ENCODE data around the gene ENOX1.

The ENOX1 gene

DNA sequence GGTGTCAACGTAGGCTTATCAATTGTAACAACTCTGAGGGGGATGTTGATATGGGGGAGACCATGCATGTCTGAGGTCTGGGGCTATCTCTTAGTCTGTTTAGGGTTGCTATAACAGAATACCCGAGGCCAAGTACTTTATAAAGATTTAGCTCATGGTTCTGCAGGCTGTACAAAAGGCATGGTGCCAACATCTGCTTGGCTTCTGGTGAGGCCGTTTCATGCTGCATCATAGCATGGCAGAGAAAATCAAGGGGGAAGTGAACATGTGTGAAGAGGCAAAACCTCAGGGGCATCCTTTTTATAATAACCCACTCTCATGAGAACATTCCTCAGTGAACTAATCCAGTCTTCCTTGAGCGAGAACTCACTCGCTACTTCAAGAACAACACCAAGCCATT, 353.8 kb downstream of the ENOX1 start:
- no peaks in the 10 kb centered on the region for H3K9me3 Mint-ChIP-seq
- H3K4me1 Mint-ChIP-seq = peaks cover 12% of the 10 kb centered on the region
- TF ChIP-seq, protein P1, sequence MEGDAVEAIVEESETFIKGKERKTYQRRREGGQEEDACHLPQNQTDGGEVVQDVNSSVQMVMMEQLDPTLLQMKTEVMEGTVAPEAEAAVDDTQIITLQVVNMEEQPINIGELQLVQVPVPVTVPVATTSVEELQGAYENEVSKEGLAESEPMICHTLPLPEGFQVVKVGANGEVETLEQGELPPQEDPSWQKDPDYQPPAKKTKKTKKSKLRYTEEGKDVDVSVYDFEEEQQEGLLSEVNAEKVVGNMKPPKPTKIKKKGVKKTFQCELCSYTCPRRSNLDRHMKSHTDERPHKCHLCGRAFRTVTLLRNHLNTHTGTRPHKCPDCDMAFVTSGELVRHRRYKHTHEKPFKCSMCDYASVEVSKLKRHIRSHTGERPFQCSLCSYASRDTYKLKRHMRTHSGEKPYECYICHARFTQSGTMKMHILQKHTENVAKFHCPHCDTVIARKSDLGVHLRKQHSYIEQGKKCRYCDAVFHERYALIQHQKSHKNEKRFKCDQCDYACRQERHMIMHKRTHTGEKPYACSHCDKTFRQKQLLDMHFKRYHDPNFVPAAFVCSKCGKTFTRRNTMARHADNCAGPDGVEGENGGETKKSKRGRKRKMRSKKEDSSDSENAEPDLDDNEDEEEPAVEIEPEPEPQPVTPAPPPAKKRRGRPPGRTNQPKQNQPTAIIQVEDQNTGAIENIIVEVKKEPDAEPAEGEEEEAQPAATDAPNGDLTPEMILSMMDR (IDR thresholded peaks at IDR 0.05; ENCODE audit: unreplicated experiment in 3 of 3) = no peak
- no peak overlapping the region for H3K4me3 Mint-ChIP-seq
- no peaks in the 10 kb centered on the region for H3K36me3 Mint-ChIP-seq (ENCODE audit: low read depth)
- no peak overlapping the region for H3K27ac Mint-ChIP-seq
- H3K27me3 Mint-ChIP-seq (ENCODE audit: low read depth) = peaks cover 4% of the 10 kb centered on the region

DNA sequence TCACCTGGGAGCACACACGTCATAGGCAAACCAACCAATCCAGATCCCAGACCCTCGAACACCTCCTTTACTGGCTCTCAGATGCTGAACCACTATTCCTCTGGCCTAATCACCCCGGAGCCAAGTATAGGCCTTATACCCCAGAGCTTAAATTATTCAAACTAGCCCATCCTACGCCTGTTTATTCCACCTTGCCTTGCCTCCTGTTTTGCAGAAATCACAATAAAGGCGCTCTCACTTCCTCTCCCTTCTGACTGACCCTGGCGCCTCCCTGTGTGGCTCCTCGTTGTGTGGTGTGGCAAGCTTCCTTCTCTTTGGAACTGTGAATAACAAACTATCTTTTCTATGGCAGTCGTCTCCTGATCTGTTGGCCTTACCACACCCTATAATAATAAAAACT, 354.9 kb downstream of the ENOX1 start:
- H3K9me3 Mint-ChIP-seq = no peaks in the 10 kb centered on the region
- H3K27ac Mint-ChIP-seq = no peak overlapping the region
- H3K27me3 Mint-ChIP-seq (ENCODE audit: low read depth) = peaks cover 4% of the 10 kb centered on the region
- TF ChIP-seq, protein P1 (IDR thresholded peaks at IDR 0.05; ENCODE audit: unreplicated experiment in 3 of 3) = no peak
- no peak overlapping the region for H3K4me3 Mint-ChIP-seq
- peaks cover 12% of the 10 kb centered on the region for H3K4me1 Mint-ChIP-seq
- no peaks in the 10 kb centered on the region for H3K36me3 Mint-ChIP-seq (ENCODE audit: low read depth)

DNA sequence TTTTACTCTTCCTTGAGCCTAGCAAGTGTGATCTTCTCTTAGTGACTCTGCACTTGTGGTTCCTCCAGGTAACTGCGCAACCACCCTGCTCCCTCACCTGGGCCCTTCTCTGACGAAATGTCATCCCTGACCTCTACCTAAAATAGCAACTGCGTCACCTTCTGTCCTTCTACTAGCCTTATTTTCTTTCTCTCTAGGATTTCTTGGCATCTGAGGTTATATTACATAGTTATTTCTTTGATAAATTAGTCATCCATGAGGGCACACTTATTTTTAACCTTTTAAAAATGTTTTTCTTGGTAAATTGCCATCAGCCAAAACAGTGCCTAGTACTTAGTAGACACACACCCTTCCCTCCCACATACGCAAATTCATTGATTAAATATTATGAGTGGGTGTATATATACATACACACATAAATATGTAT, 355.5 kb downstream of the ENOX1 start:
- no peak overlapping the region for H3K4me3 Mint-ChIP-seq
- no peaks in the 10 kb centered on the region for H3K9me3 Mint-ChIP-seq
- peaks cover 4% of the 10 kb centered on the region for H3K27me3 Mint-ChIP-seq (ENCODE audit: low read depth)
- peaks cover 12% of the 10 kb centered on the region for H3K4me1 Mint-ChIP-seq
- no peak overlapping the region for H3K27ac Mint-ChIP-seq
- no peaks in the 10 kb centered on the region for H3K36me3 Mint-ChIP-seq (ENCODE audit: low read depth)
- TF ChIP-seq, protein P1 (IDR thresholded peaks at IDR 0.05; ENCODE audit: unreplicated experiment in 3 of 3) = no peak

DNA sequence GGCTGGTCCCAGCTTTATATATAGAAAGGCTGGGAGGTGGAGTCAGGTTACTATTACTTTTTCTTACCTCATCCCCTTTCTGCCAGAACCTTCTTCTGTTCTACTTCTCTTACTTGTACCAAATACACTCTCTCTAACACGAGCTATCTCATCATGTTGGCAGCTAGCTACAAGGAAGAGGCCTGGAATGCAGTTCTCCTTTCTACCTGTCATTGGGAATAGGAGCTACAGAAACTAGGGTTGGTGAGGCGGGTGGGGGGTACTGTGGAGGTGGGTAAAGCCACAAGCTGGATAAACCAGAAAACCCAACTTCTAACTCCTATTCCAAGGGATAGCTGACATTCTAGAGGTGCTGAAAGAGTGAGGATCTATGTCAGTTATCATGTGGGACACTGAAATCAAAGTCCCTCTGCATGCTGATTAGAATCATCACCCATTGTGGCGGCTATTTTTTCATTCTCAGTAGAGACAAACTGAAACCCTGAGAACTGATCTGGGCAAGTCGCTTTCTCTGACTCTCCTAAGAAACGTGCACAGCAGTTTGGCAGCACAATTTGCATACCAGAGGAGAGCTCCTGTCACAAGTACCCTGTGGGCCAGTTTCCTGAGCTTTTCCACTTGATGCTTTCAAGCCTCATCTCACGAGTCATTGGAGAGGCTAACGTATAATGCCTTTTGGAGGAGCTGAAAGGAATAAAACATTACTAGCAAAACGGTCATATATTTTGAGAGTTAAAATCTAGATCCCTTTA, 358.1 kb downstream of the ENOX1 start:
- Mint-ChIP-seq H3K4me1 (peaks cover 10% of the 10 kb centered on the region), H3K27me3 (ENCODE audit: low read depth) (peaks cover 4% of the 10 kb centered on the region), H3K4me3 (no peak overlapping the region), H3K27ac (peak overlapping the region in 1 of 3 experiments; percentile 20), H3K9me3 (no peaks in the 10 kb centered on the region), H3K36me3 (ENCODE audit: low read depth) (no peaks in the 10 kb centered on the region)
- TF ChIP-seq, protein P1 (IDR thresholded peaks at IDR 0.05; ENCODE audit: unreplicated experiment in 3 of 3) = no peak

DNA sequence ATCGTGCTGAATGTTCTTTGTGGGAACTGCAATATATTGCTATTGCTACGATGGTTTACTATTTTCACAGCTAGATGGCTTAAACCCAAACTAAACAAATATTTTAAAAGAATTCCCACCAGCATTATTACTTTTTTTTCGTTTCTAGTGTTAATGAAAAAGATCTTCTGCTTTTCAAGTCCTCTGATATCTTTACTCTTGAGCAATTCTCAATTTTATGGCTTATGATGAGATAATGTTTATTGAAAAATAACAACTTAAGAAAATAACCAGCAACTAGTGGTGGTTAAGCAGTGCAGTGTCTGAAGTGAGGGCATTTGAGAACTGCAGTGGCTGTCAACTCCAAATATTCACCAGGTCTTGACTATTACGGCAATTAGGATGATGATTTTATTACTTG, 360.4 kb downstream of the ENOX1 start:
- Mint-ChIP-seq H3K4me1 (peaks cover 19% of the 10 kb centered on the region), H3K27ac (no peak overlapping the region), H3K36me3 (ENCODE audit: low read depth) (no peaks in the 10 kb centered on the region), H3K9me3 (no peaks in the 10 kb centered on the region), H3K4me3 (no peak overlapping the region), H3K27me3 (ENCODE audit: low read depth) (no peaks in the 10 kb centered on the region)
- TF ChIP-seq, protein P1 (IDR thresholded peaks at IDR 0.05; ENCODE audit: unreplicated experiment in 3 of 3) = no peak

DNA sequence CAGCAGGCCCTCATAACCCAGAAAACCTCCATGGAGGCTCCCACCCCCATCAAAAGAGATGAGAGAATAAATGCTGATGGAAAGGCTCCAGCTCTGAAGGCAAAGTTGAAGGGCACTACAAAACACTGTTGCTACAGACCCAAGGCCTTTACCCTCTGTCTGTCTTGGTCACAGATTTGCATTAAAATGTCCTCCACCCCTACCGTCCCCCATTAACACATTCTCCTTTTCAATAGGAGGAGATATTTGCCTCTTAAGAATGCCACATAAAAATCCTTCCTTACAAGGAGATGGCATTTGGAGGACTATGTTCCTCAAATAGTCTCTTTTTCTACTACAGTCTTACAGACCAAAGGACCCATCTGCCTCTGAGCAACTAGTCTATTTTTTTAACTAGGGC, 361.5 kb downstream of the ENOX1 start:
- Mint-ChIP-seq H3K36me3 (ENCODE audit: low read depth) (peaks cover 2% of the 10 kb centered on the region), H3K4me1 (peaks cover 19% of the 10 kb centered on the region), H3K27ac (peak overlapping the region in 1 of 3 experiments; percentile 49), H3K9me3 (peaks cover 3% of the 10 kb centered on the region), H3K4me3 (no peak overlapping the region), H3K27me3 (ENCODE audit: low read depth) (no peaks in the 10 kb centered on the region)
- TF ChIP-seq, protein P1 (IDR thresholded peaks at IDR 0.05; ENCODE audit: unreplicated experiment in 3 of 3) = no peak
